ENCODE measurements around the gene ATR.
A peak's percentile ranks its signal among the peaks of the same experiment; 100 is the strongest.
"Not testable (repeated sequence)": the region's sequence is repeated elsewhere in the genome, so short reads cannot be mapped to it uniquely, and the experiment has no call there.

ATR gene

GRCh38 chr3:142578329-142579223 is at the start of gene ATR:
TSS of gene ATR (minus strand) at chr3:142578733. CDS start at chr3:142578704, 29 bp downstream.
- DNase-seq, result peak; percentile 81

- DNase-seq, result no peak
Observed at GRCh38 chr3:142626971-142627370, 48.4 kb upstream of the ATR start.

GRCh38 chr3:142625153-142625440 is 46.6 kb upstream of the ATR start:
- DNase-seq, result no peak

GRCh38 chr3:142624341-142625152 is 46.0 kb upstream of the ATR start:
- DNase-seq, result no peak

GRCh38 chr3:142623194-142623593 is 44.7 kb upstream of the ATR start:
- no peak for DNase-seq

GRCh38 chr3:142622405-142622804 is 43.9 kb upstream of the ATR start:
- DNase-seq, result no peak

GRCh38 chr3:142618917-142619461 is 40.5 kb upstream of the ATR start:
- DNase-seq, result peak; percentile 70

GRCh38 chr3:142615171-142615570 is 36.6 kb upstream of the ATR start:
- no peak for DNase-seq

GRCh38 chr3:142614059-142614626 is 35.6 kb upstream of the ATR start:
- no peak for DNase-seq

GRCh38 chr3:142613491-142613890 is 35.0 kb upstream of the ATR start:
- no peak for DNase-seq

- no peak for DNase-seq
Observed at GRCh38 chr3:142611206-142611605, 32.7 kb upstream of the ATR start.

GRCh38 chr3:142609136-142609535 is 30.6 kb upstream of the ATR start:
- no peak for DNase-seq

- DNase-seq, result no peak
Observed at GRCh38 chr3:142608631-142609030, 30.1 kb upstream of the ATR start.

GRCh38 chr3:142604940-142605339 is 26.4 kb upstream of the ATR start:
- DNase-seq, result no peak

GRCh38 chr3:142603386-142603705 is 24.8 kb upstream of the ATR start:
- not testable (repeated sequence) for DNase-seq

GRCh38 chr3:142602619-142603385 is 24.3 kb upstream of the ATR start:
- no peak for DNase-seq

- DNase-seq, result no peak
Observed at GRCh38 chr3:142601713-142602112, 23.2 kb upstream of the ATR start.

GRCh38 chr3:142597906-142598305 is 19.4 kb upstream of the ATR start:
- DNase-seq, result no peak

- DNase-seq, result no peak
Observed at GRCh38 chr3:142596726-142597088, 18.2 kb upstream of the ATR start.

GRCh38 chr3:142595951-142596725 is 17.6 kb upstream of the ATR start, which contains the start of gene PLS1:
TSS of gene PLS1 (plus strand) at chr3:142596393. CDS start at chr3:142664238, 67,845 bp downstream.
- DNase-seq, result peak; percentile 78

GRCh38 chr3:142595581-142595950 is 17.0 kb upstream of the ATR start:
- DNase-seq, result no peak

- DNase-seq, result no peak
Observed at GRCh38 chr3:142595141-142595540, 16.6 kb upstream of the ATR start.
